ENCODE data around the gene ABT1.
"Not testable (repeated sequence)": the region's sequence is repeated elsewhere in the genome, so short reads cannot be mapped to it uniquely, and the experiment has no call there.

ABT1 gene

GRCh38 chr6:26596579-26597388 is at the start of gene ABT1:
TSS of gene ABT1 (plus strand) at chr6:26596953. CDS start at chr6:26596983, 30 bp downstream.
- DNase-seq (ENCODE audit: low read depth): peak; percentile 98

DNA sequence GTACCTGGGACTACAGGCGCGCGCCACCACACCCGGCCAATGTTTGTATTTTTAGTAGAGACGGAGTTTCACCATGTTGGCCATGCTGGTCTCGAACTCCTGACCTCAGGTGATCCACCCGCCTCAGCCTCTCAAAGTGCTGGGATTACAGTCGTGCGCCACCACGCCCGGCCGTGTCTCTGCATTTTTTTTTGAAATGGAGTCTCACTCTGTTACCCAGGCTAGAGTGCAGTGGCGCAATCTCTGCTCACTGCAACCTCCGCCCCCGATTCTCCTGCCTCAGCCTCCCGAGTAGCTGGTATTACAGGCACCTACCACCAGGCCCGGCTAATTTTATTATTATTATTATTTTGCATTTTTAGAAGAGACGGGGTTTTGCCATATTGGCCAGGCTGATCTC is 49.4 kb upstream of the ABT1 start:
- not testable (repeated sequence) for DNase-seq (ENCODE audit: low read depth)

DNA sequence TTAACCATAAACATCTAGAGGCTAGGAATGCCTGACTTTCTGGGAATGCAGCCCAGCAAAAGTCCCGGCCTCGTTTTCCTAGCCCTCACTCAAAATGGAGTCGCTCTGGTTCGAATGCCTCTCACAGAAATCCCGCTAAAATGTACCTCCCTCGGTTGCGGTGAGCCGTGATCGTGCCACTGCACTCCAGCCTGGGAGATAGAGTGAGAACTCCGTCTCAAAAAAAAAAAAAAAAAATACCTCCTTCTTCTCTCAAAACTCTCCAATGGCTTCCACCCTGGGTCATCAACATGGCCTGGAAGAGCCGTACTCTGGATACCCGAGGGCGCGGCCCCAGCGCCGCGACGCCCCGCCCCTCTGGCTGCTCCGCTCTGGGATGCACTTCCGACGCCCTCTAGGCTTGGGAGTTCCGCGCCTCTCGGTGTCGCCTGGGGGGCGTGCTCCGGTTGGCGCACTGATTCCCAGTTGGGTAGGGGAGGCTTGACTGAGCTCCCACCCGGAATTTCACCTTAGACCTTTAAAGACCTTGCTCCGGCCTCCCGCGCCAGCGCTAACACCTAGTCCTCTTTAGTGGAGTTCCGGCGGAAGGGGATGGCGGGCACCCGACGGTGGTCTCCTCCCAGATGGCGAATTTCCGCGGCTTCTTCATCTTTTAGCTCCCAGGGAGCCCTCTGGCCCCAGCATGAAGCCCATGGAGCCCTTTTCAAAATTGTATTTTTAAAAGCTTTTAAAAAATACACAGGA is 46.3 kb upstream of the ABT1 start:
- DNase-seq (ENCODE audit: low read depth): peak; percentile 62

GRCh38 chr6:26552205-26552604 is 44.5 kb upstream of the ABT1 start:
- no peak for DNase-seq (ENCODE audit: low read depth)

DNA sequence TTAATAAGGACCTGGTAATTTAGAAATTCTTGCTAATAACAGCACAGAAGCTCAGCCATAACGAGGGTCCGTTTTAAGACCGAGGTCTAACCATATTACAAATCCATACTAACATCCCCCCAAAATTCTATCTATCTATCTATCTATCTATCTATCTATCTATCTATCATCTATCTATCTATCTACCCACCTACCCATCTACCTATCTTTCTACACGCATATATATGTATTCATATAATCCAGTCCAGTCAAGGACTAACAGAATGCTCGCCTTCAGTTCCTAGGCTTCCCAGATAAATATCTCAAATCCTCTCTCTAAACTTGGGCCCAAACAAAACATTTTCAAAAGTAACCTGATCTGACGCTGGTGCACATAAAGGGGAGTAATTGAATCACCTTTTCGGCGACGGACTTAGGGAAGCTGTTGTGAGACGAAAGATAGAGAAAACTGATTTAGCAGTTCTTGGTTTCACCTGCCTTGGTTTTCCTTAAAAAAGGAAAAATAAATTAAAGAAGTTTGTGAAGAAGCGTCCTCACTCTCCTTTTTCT is 44.0 kb upstream of the ABT1 start:
- no peak for DNase-seq (ENCODE audit: low read depth)

GRCh38 chr6:26553264-26553634 is 43.5 kb upstream of the ABT1 start:
- DNase-seq (ENCODE audit: low read depth): peak; percentile 71

GRCh38 chr6:26553635-26554446 is 42.9 kb upstream of the ABT1 start:
- peak; percentile 86 for DNase-seq (ENCODE audit: low read depth)

DNA sequence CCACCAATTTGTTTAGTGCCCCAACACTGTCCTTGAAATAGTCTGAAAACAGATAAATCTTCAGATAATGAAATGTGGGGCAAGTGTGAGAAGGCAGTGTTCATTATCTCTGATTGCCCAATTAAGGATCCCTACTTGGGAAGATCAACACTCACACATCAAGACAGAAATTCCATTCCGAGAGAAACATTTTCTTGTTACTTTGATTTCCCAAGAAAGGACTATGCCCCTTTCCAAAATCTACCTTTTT is 42.4 kb upstream of the ABT1 start:
- no peak for DNase-seq (ENCODE audit: low read depth)

GRCh38 chr6:26554697-26555504 is 41.9 kb upstream of the ABT1 start:
- DNase-seq (ENCODE audit: low read depth): peak; percentile 59

DNA sequence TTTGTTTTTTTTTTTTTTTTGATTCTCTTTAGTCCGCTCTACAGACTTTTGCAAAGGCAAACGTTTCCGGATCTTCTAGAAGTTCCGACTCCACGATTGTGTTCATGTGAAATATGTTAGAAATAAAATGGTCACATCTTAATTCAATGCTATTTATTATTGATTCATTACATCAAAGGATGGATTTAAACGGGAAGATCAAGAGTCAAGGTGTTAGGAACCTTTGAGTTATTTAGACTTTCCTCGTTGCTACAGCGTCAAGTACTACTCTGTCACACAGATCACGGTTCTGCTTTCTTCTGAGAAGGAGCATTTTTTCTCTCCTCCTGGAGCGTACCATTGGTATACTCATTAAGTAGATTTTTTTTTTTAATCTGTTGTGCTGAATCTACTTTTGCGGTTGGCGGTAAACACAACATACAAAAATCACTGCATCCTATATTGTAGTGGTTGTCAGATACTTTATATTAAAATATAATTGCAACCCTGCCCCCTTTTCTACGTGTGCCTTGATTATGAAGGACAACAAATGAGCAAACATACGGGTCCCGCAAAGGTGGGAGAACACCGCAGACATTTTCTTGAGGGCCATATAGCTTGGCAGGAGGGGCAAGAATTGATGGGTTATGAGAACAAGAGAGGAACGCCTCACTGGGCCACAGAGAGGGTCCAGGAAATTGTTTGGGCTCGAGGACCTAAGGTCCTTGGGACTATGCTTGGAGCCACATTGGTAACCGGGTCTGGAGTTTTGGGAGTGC is 41.1 kb upstream of the ABT1 start:
- peak; percentile 45 for DNase-seq (ENCODE audit: low read depth)

- peak; percentile 91 for DNase-seq (ENCODE audit: low read depth)
Observed at GRCh38 chr6:26556263-26557070, 40.3 kb upstream of the ABT1 start.

DNA sequence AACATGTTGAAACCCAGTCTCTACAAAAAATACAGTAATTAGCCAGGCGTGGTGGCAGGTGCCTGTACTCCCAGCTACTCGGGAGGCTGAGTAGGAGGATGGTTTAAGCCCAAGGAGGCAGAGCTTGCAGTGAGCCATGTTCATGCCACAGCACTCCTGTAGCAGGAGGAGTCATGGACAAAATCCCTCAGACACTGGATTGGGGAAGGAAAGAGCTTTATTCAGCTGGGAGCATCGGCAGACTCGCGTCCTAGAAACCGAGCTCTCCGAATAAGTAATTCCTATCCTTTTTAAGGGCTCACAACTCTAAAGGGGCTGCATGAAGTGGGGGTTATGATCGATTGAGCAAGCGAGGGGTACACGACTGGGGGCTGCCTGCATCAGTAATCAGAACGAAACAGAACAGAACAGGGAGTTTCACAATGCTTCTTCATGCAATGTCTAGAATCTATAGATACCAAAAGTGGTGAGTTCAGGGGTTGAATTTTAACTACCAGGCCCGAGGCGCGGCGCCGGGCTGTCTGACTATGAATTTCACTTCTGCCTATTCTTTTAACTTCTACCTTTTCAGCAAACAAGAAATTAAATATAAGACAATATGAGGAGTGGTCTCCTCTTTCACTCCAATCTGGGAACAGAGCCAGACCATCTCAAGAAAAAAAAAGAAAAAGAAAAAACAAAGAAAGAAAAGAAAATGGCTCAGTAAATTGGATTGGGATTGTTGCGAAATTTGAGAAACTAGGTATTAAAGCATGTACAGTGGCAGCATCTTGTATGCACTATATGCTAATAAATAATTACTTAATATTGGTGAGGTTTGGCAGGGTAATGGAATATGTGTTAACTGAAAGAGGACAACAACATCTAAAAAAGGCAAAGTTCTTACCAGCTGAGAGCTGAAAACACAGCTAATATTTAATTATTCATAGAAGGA is 35.0 kb upstream of the ABT1 start:
- no peak for DNase-seq (ENCODE audit: low read depth)

DNA sequence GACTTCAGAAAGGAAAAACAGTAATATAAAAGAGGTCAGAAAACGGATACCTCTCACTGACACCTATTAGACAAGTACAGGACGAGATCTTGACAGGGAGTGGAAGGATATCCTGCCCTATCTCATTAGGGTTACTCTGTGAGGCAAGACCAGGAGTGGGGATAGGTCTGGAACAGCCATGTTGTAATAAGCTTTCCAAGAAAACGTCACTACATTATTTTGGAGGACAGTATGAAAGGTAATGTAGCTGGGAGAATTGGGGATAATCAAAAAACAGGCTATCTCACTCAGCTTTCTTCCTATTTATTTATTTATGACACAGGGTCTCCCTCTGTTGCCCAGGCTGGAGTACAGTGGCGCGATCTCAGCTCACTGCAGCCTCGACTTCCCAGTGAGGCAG is 33.3 kb upstream of the ABT1 start:
- no peak for DNase-seq (ENCODE audit: low read depth)

- DNase-seq (ENCODE audit: low read depth): peak; percentile 86
Observed at GRCh38 chr6:26568601-26569432, 27.9 kb upstream of the ABT1 start.

GRCh38 chr6:26569433-26569764 is 27.4 kb upstream of the ABT1 start:
- no peak for DNase-seq (ENCODE audit: low read depth)

DNA sequence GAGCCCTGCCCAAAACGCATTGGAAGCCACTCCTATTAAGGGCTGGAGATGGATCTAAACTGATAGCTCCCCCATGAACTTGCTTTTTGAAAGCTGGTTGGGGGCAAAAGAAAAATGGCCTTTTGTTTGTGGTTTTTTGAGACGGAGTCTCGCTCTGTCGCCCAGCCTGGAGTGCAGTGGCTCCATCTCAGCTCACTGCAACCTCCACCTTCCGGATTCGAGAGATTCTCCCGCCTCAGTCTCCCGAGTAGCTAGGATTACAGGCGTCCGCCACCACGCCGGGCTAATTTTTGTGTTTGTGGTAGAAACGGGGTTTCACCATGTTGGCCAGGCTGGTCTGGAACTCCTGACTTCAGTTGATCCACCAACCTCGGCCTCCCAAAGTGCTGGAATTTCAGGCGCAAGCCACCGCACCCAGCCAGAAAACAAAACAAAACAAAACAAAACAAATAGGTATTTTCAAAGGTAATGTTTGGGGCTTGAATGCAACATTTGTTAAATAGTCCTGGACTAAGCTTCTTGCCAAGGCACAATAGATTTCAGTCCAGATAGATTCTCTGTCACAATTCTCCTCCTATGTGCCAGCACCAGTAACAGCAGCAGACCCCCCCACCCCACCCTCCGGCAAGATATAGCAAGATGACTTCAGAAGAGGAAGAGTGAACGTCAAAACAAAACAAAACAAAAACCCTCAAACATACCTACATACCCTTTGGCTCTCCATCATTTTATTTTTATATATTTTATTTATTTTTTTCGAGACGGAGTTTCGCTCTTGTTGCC is 26.5 kb upstream of the ABT1 start:
- no peak for DNase-seq (ENCODE audit: low read depth)

GRCh38 chr6:26571592-26572296 is 25.0 kb upstream of the ABT1 start:
- peak; percentile 87 for DNase-seq (ENCODE audit: low read depth)

Measured in amniotic epithelial cell (primary cell).